Measurements from ENCODE around the gene MRTFA.

Gene MRTFA

DNA sequence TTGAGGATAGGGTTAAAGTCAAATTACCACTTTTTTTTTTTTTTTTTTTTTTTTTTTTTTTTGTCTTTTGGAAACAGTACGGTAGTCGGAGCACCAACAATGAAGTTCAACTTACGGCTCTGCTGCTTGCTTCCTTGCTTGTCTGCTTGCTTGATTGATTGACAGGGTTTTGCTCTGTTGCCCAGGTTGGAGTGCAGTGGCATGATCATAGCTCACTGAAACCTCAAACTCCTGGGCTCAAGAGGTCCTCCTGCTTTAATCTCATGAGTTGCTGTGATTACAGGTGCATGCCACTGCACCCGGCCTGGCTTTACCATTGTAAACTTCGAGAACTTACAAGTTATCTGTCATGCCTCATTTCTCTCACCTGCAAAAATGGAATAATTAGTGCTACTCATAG, 260.4 kb downstream of the MRTFA start:
- no peaks in the 10 kb centered on the region for H3K27me3 Mint-ChIP-seq (ENCODE audit: low read depth)
- peaks cover 13% of the 10 kb centered on the region for H3K4me1 Mint-ChIP-seq (ENCODE audit: low read depth)
- no peak overlapping the region for H3K4me3 Mint-ChIP-seq
- H3K36me3 Mint-ChIP-seq (ENCODE audit: low read depth), result peaks cover 26% of the 10 kb centered on the region
- no peak for DNase-seq (ENCODE audit: low spot score)
- H3K9me3 Mint-ChIP-seq, result no peaks in the 10 kb centered on the region
- H3K27ac Mint-ChIP-seq, result no peak overlapping the region

DNA sequence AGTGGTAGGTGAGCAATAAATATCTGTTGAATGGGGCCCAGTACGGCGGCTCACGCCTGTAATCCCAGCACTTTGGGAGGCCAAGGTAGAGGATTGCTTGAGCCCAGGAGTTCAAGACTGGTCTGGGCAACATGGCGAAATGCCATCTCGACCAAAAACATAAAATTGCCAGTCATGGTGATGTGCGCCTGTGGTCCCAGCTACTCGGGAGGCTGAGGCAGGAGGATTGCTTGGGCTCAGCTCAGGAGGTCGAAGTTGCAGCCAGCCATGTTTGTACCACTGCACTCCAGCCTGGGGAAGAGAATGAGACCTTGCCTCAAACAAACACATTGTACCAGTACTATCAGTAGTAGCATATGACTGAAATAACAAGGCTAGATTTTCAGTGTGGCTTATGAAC, 262.0 kb downstream of the MRTFA start:
- no peak for DNase-seq (ENCODE audit: low spot score)
- Mint-ChIP-seq H3K4me1 (ENCODE audit: low read depth) (peaks cover 14% of the 10 kb centered on the region), H3K36me3 (ENCODE audit: low read depth) (peaks cover 28% of the 10 kb centered on the region), H3K27ac (no peak overlapping the region), H3K27me3 (ENCODE audit: low read depth) (no peaks in the 10 kb centered on the region), H3K4me3 (no peak overlapping the region), H3K9me3 (no peaks in the 10 kb centered on the region)

DNA sequence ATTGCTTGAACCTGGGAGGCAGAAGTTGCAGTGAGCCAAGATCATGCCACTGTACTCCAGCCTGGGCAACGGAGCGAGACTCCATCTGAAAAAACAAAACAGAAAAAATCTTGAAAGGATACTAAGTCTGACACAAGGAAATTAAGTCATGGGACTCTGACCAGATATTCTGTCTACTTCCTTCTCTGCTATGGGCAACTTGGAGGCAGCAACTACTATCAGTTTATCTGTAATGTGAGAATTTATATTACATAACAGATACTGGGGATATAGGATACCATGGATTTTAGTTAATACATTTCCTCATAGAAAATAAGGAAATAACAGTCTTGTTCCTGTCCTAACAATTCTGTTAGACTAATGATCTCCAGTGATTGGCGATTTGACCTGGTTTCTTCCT, 267.7 kb downstream of the MRTFA start:
- no peak overlapping the region for H3K4me3 Mint-ChIP-seq
- H3K4me1 Mint-ChIP-seq (ENCODE audit: low read depth), result peaks cover 15% of the 10 kb centered on the region
- H3K27me3 Mint-ChIP-seq (ENCODE audit: low read depth), result no peaks in the 10 kb centered on the region
- peaks cover 58% of the 10 kb centered on the region for H3K36me3 Mint-ChIP-seq (ENCODE audit: low read depth)
- H3K9me3 Mint-ChIP-seq, result no peaks in the 10 kb centered on the region
- no peak for DNase-seq (ENCODE audit: low spot score)
- H3K27ac Mint-ChIP-seq, result no peak overlapping the region

DNA sequence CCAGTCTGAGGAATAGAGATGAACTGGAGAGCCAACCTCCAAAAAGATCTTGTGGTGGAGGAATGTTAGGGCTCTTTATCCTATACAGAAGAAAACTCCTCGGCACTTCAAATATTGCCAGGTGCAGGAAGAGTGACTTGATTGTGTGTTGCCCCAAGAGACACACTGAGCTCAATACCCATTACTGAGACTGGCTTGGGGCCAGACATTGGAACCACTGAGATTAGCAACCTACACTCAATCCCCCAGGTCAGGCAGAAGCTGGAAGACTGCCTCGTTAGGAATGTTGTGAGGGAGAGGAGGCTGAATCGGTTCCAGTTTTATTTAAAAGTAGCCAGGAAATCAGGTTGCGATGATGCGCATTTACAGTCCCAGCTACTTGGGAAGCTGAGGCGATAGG, 268.5 kb downstream of the MRTFA start:
- peaks cover 59% of the 10 kb centered on the region for H3K36me3 Mint-ChIP-seq (ENCODE audit: low read depth)
- H3K27ac Mint-ChIP-seq, result no peak overlapping the region
- H3K4me1 Mint-ChIP-seq (ENCODE audit: low read depth), result peaks cover 11% of the 10 kb centered on the region
- H3K9me3 Mint-ChIP-seq, result no peaks in the 10 kb centered on the region
- H3K4me3 Mint-ChIP-seq, result no peak overlapping the region
- H3K27me3 Mint-ChIP-seq (ENCODE audit: low read depth), result no peaks in the 10 kb centered on the region
- DNase-seq (ENCODE audit: low spot score), result no peak

DNA sequence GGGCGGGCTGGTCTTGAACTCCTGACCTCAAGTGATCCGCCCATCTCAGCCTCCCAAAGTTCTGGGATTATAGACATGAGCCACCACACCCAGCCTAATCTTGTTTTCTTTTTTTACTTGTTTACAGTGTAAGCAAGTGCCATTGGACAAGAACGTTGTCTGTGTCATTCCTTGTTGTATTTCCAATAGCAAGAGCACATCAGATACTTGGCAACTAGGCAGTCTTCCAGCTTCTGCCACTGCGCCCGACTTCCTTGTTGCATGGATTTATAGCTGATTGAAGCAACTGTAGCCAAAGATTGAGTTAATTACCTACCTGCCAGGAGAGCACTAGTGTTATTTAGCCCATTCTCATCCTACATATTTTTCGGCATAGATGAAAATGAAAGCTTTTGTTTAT, 269.2 kb downstream of the MRTFA start:
- no peak for DNase-seq (ENCODE audit: low spot score)
- Mint-ChIP-seq H3K9me3 (no peaks in the 10 kb centered on the region), H3K27ac (peak overlapping the region; percentile 31), H3K4me3 (no peak overlapping the region), H3K36me3 (ENCODE audit: low read depth) (peaks cover 59% of the 10 kb centered on the region), H3K4me1 (ENCODE audit: low read depth) (peaks cover 6% of the 10 kb centered on the region), H3K27me3 (ENCODE audit: low read depth) (no peaks in the 10 kb centered on the region)

DNA sequence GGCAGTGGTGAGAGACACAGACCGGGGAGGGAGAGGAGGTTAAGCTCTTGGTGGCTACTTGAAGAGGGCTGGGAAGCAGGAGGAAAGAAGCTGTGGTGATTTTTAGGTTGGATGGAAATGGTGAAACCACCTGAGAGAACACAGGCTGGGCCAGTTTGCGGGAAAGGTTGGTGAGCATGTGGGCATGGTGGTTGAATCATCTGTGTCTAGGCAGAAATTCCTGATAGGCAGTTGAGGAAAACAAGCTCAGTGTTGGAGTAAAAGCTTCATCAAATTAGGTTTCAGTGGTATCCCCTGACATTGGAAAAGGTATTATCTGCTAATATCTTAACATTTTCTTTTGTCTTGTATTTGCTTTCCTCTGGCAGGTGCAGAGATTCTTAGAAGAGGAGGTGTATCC, 270.5 kb downstream of the MRTFA start:
- H3K36me3 Mint-ChIP-seq (ENCODE audit: low read depth), result peaks cover 69% of the 10 kb centered on the region
- H3K27ac Mint-ChIP-seq, result no peak overlapping the region
- H3K27me3 Mint-ChIP-seq (ENCODE audit: low read depth), result no peaks in the 10 kb centered on the region
- H3K4me3 Mint-ChIP-seq, result no peak overlapping the region
- peaks cover 1% of the 10 kb centered on the region for H3K4me1 Mint-ChIP-seq (ENCODE audit: low read depth)
- H3K9me3 Mint-ChIP-seq, result no peaks in the 10 kb centered on the region
- no peak for DNase-seq (ENCODE audit: low spot score)

DNA sequence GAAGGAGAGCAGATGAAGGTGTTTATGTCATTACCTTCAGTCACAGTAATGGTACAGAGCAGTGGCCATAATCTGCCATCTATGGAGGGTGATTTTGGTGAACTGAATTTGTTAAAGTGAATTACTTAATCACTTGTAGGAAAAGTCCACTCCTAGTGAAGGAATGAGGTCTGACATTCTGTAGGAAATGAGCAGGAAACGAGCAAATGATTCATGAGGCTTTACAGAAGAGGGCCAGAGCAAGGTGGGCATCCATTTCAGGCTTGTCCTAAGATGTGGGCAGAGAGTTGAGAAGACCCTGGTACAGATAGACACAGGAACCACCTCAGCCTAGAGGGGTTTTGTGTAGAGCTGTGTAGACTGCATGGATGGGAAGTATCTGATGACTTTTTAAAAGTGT, 272.1 kb downstream of the MRTFA start:
- H3K9me3 Mint-ChIP-seq, result no peaks in the 10 kb centered on the region
- no peak for DNase-seq (ENCODE audit: low spot score)
- peaks cover 1% of the 10 kb centered on the region for H3K4me1 Mint-ChIP-seq (ENCODE audit: low read depth)
- no peaks in the 10 kb centered on the region for H3K27me3 Mint-ChIP-seq (ENCODE audit: low read depth)
- H3K4me3 Mint-ChIP-seq, result no peak overlapping the region
- H3K36me3 Mint-ChIP-seq (ENCODE audit: low read depth), result peaks cover 76% of the 10 kb centered on the region
- H3K27ac Mint-ChIP-seq, result no peak overlapping the region

DNA sequence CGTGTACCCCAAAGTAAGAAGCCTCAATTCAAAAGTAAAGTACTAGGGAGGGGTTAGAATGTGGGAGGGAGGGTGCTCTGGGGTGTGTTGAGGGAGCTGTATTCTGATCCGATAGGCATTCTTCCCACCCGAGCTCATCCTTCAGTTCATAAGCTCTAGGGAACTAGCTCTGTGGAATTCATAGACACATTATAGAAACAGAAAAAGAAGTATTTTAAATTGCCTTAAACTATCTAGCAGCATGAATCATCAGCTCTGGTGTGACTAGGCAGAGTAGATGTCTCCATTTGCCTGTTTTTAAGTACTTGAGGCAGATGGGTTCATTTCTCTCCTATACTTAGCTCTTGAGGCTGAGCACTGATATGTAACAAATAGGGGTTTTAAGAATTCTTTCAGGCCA, 273.5 kb downstream of the MRTFA start:
- H3K9me3 Mint-ChIP-seq, result no peaks in the 10 kb centered on the region
- no peaks in the 10 kb centered on the region for H3K4me1 Mint-ChIP-seq (ENCODE audit: low read depth)
- H3K27me3 Mint-ChIP-seq (ENCODE audit: low read depth), result no peaks in the 10 kb centered on the region
- no peak overlapping the region for H3K4me3 Mint-ChIP-seq
- peaks cover 84% of the 10 kb centered on the region for H3K36me3 Mint-ChIP-seq (ENCODE audit: low read depth)
- no peak overlapping the region for H3K27ac Mint-ChIP-seq
- DNase-seq (ENCODE audit: low spot score), result no peak

DNA sequence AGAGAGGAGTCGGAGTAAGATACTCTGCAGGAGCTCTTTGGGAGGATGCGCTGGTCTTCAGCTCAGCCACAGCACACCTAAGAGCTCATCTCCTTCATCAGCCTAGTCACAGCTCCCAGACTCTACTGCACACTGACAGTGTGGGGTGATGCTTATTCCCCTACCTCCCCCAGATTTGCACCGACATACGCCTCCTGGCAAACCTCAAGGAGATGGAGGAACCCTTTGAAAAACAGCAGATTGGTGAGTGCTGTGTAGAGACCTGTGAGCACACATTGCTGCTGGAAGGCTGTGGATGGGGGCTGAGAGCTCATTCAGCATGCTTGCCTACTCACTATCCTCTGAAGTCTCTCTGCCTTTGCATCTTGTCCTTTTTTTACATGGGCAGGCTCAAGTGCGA, 275.4 kb downstream of the MRTFA start:
- no peak for DNase-seq (ENCODE audit: low spot score)
- no peaks in the 10 kb centered on the region for H3K4me1 Mint-ChIP-seq (ENCODE audit: low read depth)

More for the DNA sequence above, 275.4 kb downstream of the MRTFA start:
- Mint-ChIP-seq H3K9me3 (no peaks in the 10 kb centered on the region), H3K36me3 (ENCODE audit: low read depth) (peaks cover 78% of the 10 kb centered on the region), H3K4me3 (no peak overlapping the region), H3K27me3 (ENCODE audit: low read depth) (no peaks in the 10 kb centered on the region), H3K27ac (no peak overlapping the region)

All from T-helper 2 cell treated with Interferon-gamma antibody and Interleukin-4, amounts not matched to agents 5 μg/mL and 100 μg/mL, for 36 hours (primary cell).